ENCODE results near the gene NFYA. TPM values are rescaled to one million over a fixed set of nuclear protein-coding genes. Genes with fewer than 3 reads are reported as not detected.
A peak's percentile ranks its signal among the peaks of the same experiment; 100 is the strongest.

NFYA gene
- 10 to 100 TPM; 47.1 to 54.6 (median 53.3) TPM for polyA plus RNA-seq (ENCODE audit: insufficient read length in 3 of 3)
- long read RNA-seq, donor 1, partial matches to known transcripts, result 0 of 1 reads
- long read RNA-seq, donor 1, other reads (novel, unspliced or antisense), result 0 of 1 reads
- long read RNA-seq, donor 2, partial matches to known transcripts, result 0 of 1 reads
- long read RNA-seq, donor 2, other reads (novel, unspliced or antisense), result 0 of 1 reads
- long read RNA-seq, donor 3, partial matches to known transcripts, result 0 of 4 reads
- long read RNA-seq, donor 3, other reads (novel, unspliced or antisense), result 0 of 4 reads
- long read RNA-seq, donor 4, transcript NFYA-202 (9 exons, 1,660 nt), result major isoform, 5 of 7 reads
- long read RNA-seq, donor 4, partial matches to known transcripts, result 0 of 7 reads
- long read RNA-seq, donor 4, other reads (novel, unspliced or antisense), result 0 of 7 reads
- long read RNA-seq, donor 5, result 0 reads
- long read RNA-seq, donor 6, partial matches to known transcripts, result 7 of 11 reads
- long read RNA-seq, donor 6, other reads (novel, unspliced or antisense), result 0 of 11 reads
- long read RNA-seq, donor 7, partial matches to known transcripts, result 56 of 58 reads
- long read RNA-seq, donor 7, other reads (novel, unspliced or antisense), result 0 of 58 reads
- long read RNA-seq, donor 8, result 0 reads
- long read RNA-seq, donor 9, transcript NFYA-202 (9 exons, 1,660 nt), result major isoform, 5 of 6 reads
- long read RNA-seq, donor 9, partial matches to known transcripts, result 0 of 6 reads
- long read RNA-seq, donor 9, other reads (novel, unspliced or antisense), result 0 of 6 reads
- long read RNA-seq, donor 10, partial matches to known transcripts, result 6 of 8 reads
- long read RNA-seq, donor 10, other reads (novel, unspliced or antisense), result 0 of 8 reads
- long read RNA-seq, donor 11, partial matches to known transcripts, result 0 of 2 reads
- long read RNA-seq, donor 11, other reads (novel, unspliced or antisense), result 0 of 2 reads
- long read RNA-seq, donor 12, partial matches to known transcripts, result 0 of 1 reads
- long read RNA-seq, donor 12, other reads (novel, unspliced or antisense), result 0 of 1 reads
- long read RNA-seq, donor 13, result 0 reads
- long read RNA-seq, donor 14, partial matches to known transcripts, result 0 of 1 reads
- long read RNA-seq, donor 14, other reads (novel, unspliced or antisense), result 0 of 1 reads
- long read RNA-seq, donor 15, partial matches to known transcripts, result 0 of 3 reads
- long read RNA-seq, donor 15, other reads (novel, unspliced or antisense), result 0 of 3 reads
- long read RNA-seq, donor 16, transcript NFYA-202 (9 exons, 1,660 nt), result major isoform, 9 of 21 reads
- long read RNA-seq, donor 16, transcript NFYA-201 (10 exons, 3,811 nt), result minor isoform, 6 of 21 reads
- long read RNA-seq, donor 16, partial matches to known transcripts, result 6 of 21 reads
- long read RNA-seq, donor 16, other reads (novel, unspliced or antisense), result 0 of 21 reads

- no peak for DNase-seq (ENCODE audit: extremely low read depth in 1 of 11, low read depth in 9 of 11, low spot score in 4 of 11)
Observed at GRCh38 chr6:41072836-41073202, at the start of gene NFYA. Gene NFYA (plus strand): TSS chr6:41072974. CDS start chr6:41079090, 6,116 bp downstream.

DNA sequence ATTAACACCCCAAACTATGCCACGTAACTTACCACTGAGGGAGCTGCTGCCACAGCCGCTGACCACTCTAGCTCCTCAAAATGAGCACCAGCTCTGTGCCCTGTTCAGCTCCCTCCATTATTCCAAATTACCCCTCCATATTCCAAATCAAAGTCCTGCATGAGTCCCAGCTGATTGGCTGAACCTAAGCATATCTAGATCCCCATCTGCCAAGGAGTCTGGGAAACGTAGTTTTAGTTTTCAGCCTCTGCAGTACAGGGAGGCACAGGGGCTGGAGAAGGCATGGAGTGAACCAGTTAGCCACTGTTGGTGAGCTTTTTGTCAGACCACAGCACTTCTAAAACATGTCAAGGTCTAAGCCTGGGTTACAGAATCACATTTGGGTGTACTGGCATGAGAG, 49.7 kb upstream of the NFYA start:
- no peak for DNase-seq (ENCODE audit: extremely low read depth in 1 of 11, low read depth in 9 of 11, low spot score in 4 of 11)

GRCh38 chr6:41025966-41026530, 46.7 kb upstream of the NFYA start:
- DNase-seq (ENCODE audit: extremely low read depth in 1 of 11, low read depth in 9 of 11, low spot score in 4 of 11), result no peak

- no peak for DNase-seq (ENCODE audit: extremely low read depth in 1 of 11, low read depth in 9 of 11, low spot score in 4 of 11)
Observed at GRCh38 chr6:41027241-41027640, 45.5 kb upstream of the NFYA start.

DNA sequence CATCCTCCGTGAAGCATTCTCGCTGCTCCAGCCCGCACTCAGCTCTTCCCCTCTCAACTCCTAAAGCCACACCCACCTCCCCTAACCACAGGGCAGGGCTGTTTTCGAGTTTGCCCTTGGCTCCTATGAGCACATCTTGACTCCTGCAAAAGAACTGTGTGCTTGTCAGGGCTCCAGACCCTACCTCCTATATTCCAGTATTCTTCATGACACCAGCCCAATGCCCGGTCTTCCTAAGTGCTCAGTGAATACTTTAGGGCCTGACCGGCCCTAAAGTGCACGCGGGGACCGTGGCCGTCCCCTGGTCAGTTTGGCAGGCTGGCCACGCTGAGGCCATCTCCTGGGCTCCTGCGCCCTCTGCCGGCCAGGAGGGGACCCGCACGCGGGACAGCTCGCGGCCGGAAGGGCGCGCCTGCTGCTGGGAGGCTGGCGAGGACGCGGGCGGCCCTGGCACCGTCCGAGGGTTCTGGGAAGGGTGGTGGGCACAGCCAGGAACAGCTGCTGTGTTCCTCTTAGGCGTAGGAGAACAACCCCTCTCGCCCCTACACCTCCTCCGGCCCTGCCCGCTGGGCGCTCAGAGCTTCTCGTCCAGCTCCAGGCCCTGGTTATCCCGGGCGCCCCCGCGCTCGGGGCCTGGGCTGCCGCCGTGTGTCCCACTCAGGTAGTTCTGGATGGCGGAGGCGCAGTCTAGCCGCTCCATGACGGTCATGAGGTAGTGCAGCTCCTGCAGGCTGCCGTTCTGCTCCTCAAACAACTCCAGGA, 44.8 kb upstream of the NFYA start:
- peak in 10 of 11 donors; percentile 58 to 86 (median 80) for DNase-seq (ENCODE audit: extremely low read depth in 1 of 11, low read depth in 9 of 11, low spot score in 4 of 11)

- peak in 2 of 11 donors; percentile 45 to 56 for DNase-seq (ENCODE audit: extremely low read depth in 1 of 11, low read depth in 9 of 11, low spot score in 4 of 11)
Observed at GRCh38 chr6:41028561-41029412, 44.0 kb upstream of the NFYA start.

GRCh38 chr6:41032830-41033229, 39.9 kb upstream of the NFYA start:
- DNase-seq (ENCODE audit: extremely low read depth in 1 of 11, low read depth in 9 of 11, low spot score in 4 of 11), result no peak

- DNase-seq (ENCODE audit: extremely low read depth in 1 of 11, low read depth in 9 of 11, low spot score in 4 of 11), result no peak
Observed at GRCh38 chr6:41033776-41034175, 39.0 kb upstream of the NFYA start.

DNA sequence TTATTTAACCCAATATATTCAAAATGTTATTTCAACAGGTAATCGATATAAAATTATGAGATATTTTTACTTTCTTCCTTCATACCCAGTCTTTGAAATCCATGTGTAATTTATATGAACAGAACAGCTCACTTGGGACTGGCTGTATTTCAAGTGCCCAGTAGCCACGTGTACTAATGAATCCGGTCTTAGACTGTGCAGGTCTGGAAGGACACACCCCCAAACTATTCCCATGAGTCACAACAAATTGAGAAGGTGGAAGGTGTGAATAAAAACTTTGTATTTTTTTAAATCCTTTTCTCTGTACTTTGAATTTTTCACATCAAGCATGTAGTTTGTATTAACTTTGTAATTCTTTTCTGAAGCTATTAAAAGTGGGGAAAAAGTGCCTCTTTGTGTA, 36.6 kb upstream of the NFYA start:
- DNase-seq (ENCODE audit: extremely low read depth in 1 of 11, low read depth in 9 of 11, low spot score in 4 of 11), result no peak

- no peak for DNase-seq (ENCODE audit: extremely low read depth in 1 of 11, low read depth in 9 of 11, low spot score in 4 of 11)
Observed at GRCh38 chr6:41036601-41037000, 36.2 kb upstream of the NFYA start.

GRCh38 chr6:41037107-41037900, 35.5 kb upstream of the NFYA start:
- no peak for DNase-seq (ENCODE audit: extremely low read depth in 1 of 11, low read depth in 9 of 11, low spot score in 4 of 11)

DNA sequence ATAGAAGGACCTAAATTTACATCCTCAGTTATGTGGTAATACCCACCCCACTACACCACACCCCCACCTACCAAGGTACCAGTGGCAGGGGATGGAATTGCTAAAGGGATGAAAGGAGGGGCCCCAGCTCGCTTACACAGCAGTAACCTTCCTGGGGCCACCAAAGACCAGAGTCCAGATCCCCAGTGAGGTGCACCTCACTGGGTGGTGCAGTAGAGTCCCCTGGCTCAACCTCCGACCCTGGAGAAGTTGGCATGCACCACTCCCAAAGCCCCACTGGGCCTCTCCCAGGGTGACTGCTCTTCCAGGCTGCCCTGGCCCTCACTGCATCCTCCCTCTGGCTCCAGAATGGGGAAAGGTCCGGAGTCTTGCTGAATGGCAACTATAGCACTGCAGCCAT, 34.6 kb upstream of the NFYA start:
- DNase-seq (ENCODE audit: extremely low read depth in 1 of 11, low read depth in 9 of 11, low spot score in 4 of 11), result no peak

DNA sequence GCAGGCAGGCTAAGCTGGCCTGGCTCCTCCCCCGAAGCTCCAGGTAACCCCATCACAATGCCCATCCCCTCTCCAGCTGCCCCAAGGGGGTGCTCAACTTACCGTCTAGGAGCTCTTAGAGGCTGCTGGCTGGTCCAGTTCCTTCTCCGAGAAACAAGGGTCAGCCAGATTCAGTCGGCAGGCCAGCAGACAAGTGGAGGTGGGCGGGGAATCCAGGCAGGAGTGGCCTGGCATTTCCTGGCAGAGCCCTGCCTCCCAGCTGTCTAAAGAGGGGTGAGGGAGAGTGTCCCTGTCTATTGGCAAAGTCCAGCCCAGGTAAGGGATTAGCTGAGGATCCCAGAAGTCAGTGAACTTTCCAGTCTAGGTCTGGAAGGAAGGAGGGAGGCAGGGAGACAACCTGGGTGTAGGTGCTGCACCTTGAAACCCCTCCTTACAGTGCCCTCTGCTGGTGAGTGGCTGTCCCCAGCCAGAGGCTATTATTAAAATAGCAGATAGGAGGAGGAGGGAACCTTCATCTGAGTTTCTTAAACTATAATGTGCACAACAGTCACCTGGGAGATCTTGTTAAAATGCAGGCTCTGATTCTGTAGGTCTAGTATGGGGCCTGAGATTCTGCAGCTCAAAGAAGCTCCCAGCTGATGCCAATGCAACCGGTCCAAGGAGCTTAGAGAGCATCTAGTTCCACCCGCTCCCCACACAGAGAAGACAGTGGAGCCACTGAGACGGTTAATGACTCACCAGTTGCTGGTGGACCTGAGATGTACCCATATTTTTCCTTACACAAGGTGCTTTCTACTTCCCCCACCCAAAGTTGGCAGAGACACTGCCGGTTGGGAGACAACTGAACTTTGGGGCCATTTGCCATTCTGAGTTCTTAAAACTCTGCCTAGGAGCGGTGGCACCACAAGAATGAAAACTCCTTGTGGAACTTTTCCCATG, 33.4 kb upstream of the NFYA start, which contains the start of gene UNC5CL:
TSS of gene UNC5CL (minus strand) at position 162 of the 939 bp plus-strand sequence. CDS start 4,147 bp downstream, outside the sequence.
- DNase-seq (ENCODE audit: extremely low read depth in 1 of 11, low read depth in 9 of 11, low spot score in 4 of 11), result no peak

DNA sequence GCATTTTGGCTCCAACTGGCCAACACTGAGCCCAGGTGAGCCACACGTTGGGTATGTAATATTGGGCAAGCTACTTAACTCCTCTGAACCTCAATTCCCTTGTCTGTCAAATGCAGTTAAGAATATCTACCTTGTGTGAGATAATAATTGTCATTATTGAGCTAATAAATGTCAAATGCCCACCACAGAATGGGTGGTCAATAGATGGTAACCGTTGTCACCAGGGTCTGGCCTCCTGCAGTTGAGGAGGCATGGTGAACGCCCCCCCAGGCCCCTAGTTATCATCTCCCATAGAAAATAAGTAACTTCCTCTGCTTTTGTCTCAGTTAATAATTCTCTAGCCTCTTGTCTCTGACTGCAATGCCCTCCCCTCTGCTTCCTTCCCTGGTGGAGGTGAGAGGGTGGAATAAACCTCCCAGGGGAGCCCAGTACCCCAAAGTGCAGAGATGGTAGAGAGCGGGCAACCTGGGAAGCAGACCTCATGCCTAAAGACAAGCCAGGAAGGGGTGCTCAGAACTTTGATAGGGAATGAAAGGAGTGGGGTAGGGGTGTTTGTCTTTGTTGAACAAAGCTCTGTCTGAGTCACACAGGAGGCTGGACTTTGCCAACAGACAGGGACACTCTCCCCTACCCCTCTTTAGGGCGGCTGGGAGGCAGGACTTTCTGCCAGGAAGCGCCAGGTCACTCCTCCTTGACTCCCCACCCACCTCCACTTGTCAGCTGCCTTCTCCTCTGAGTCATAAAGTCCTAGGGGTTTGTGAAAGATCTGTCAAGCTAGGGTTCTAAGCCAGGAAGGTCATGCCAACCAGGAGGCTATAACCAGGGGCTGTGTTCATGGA, 32.5 kb upstream of the NFYA start:
- DNase-seq (ENCODE audit: extremely low read depth in 1 of 11, low read depth in 9 of 11, low spot score in 4 of 11), result no peak
